Endodermal cell (in vitro differentiated cells): ENCODE measurements around the gene IGSF3. TPM values are rescaled to one million over a fixed set of nuclear protein-coding genes. Genes with fewer than 3 reads are reported as not detected.

ENCODE experiments used
- DNase-seq: peaks from one replicate; pipeline ENCODE4 v3.0.0-alpha.2; 2017
- H3K27ac ChIP-seq: 2 replicates; pipeline ENCODE4 v1.5.1; 2013; ENCODE audit warnings: mild to moderate bottlenecking, low read depth, low read length, moderate library complexity
- H3K27me3 ChIP-seq: 2 replicates; pipeline ENCODE4 v1.6.1; 2013; ENCODE audit warnings: mild to moderate bottlenecking, low read length, moderate library complexity; ENCODE audit not compliant: insufficient read depth, control insufficient read depth, poor library complexity, severe bottlenecking
- H3K36me3 ChIP-seq: 2 replicates; pipeline ENCODE4 v1.7.0; 2013; ENCODE audit warnings: mild to moderate bottlenecking, low read length, moderate library complexity; ENCODE audit not compliant: control insufficient read depth, insufficient read depth
- H3K4me1 ChIP-seq: one replicate; pipeline ENCODE4 v1.7.0; 2013; ENCODE audit warnings: low read length; ENCODE audit not compliant: control insufficient read depth, insufficient read depth
- H3K4me3 ChIP-seq: 2 replicates; pipeline ENCODE4 v1.5.1; 2013; ENCODE audit warnings: mild to moderate bottlenecking, low read length, moderate library complexity
- H3K9ac ChIP-seq: 2 replicates; pipeline ENCODE4 v1.6.1; 2013; ENCODE audit warnings: mild to moderate bottlenecking, low read length, moderate library complexity; ENCODE audit not compliant: poor library complexity, severe bottlenecking; ENCODE audit errors: extremely low read depth
- H3K9me3 ChIP-seq: 2 replicates; pipeline ENCODE4 v1.6.1; 2013; ENCODE audit warnings: mild to moderate bottlenecking, low read length, moderate library complexity; ENCODE audit not compliant: control insufficient read depth
- H3K27ac Mint-ChIP-seq: 2 replicates; pipeline ENCODE4 v1.8.0; 2020; ENCODE audit warnings: mixed read lengths
- H3K27me3 Mint-ChIP-seq: 2 replicates; pipeline ENCODE4 v1.8.0; 2021; ENCODE audit warnings: mild to moderate bottlenecking, mixed read lengths; ENCODE audit not compliant: insufficient read depth
- H3K36me3 Mint-ChIP-seq: 2 replicates; pipeline ENCODE4 v1.8.0; 2020; ENCODE audit warnings: low read depth, mixed read lengths
- H3K4me1 Mint-ChIP-seq: 2 replicates; pipeline ENCODE4 v1.8.0; 2020; ENCODE audit warnings: mixed read lengths
- H3K4me3 Mint-ChIP-seq: 2 replicates; pipeline ENCODE4 v1.8.0; 2020; ENCODE audit warnings: mild to moderate bottlenecking, moderate library complexity, mixed read lengths
- H3K9me3 Mint-ChIP-seq: 2 replicates; pipeline ENCODE4 v1.8.0; 2020; ENCODE audit warnings: mild to moderate bottlenecking, mixed read lengths
- WGBS, 2 experiments: methylation state at CpG; one replicate each; pipeline versions ENCODE4 v1.1.5 to v1.1.7; 2013; ENCODE audit warnings: missing lambda C conversion rate in 2 of 2, mixed read lengths in 1 of 2; ENCODE audit not compliant: insufficient coverage in 1 of 2, insufficient read length in 1 of 2; 5-methylcytosine and 5-hydroxymethylcytosine counted together
- total RNA-seq, 2 donors: library from RNA; stranded (reverse); fragmentation: NEBNext Ultra II Directional in 1 of 2; extraction: Animal tissue kit (Norgen Biotek cat#: 25700) in 1 of 2; gene quantifications; 2 replicates in 1 of 2; 3 replicates in 1 of 2; pipeline ENCODE4 v1.2.1, GENCODE V29; 2021
- TF ChIP-seq, protein P1 (sequence below): fragments of 200-600 bp; sonication (generic); conservative IDR thresholded peaks from 2 replicates; pipeline ENCODE4 v1.5.0; 2021; ENCODE audit warnings: antibody characterized with exemption, mild to moderate bottlenecking

Gene IGSF3
- total RNA-seq, 2 donors from 2014 or later = 35.0 to 36.7 TPM

DNA sequence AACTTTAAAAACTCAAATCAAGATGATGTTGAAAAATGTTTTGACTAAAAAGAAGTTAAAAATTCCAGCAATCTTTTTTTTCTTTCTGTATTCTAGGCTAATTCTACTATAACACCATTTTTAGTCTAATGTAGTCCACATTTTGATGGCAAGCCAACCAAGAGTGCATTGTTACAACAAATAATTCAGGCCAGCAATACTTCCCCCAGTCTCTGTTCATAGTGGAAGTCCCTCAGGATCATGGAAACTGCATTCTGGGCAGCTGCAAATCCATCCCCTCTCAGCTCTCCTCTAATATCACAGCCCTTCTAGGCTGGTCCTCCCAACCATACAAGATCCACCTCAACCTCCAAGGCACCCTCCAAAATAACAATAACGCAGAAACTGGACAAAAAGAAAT, 89.0 kb downstream of the IGSF3 start:
- Histone ChIP-seq H3K9ac (no peak overlapping the region), H3K27ac (no peak overlapping the region), H3K9me3 (no peaks in the 10 kb centered on the region), H3K36me3 (no peaks in the 10 kb centered on the region), H3K27me3 (no peaks in the 10 kb centered on the region), H3K4me3 (no peak overlapping the region), H3K4me1 (peaks cover 7% of the 10 kb centered on the region)
- Mint-ChIP-seq H3K27me3 (no peaks in the 10 kb centered on the region), H3K4me1 (peaks cover 3% of the 10 kb centered on the region), H3K27ac (no peak overlapping the region), H3K9me3 (no peaks in the 10 kb centered on the region), H3K36me3 (peaks cover 16% of the 10 kb centered on the region), H3K4me3 (no peak overlapping the region)
- TF ChIP-seq, protein P1, sequence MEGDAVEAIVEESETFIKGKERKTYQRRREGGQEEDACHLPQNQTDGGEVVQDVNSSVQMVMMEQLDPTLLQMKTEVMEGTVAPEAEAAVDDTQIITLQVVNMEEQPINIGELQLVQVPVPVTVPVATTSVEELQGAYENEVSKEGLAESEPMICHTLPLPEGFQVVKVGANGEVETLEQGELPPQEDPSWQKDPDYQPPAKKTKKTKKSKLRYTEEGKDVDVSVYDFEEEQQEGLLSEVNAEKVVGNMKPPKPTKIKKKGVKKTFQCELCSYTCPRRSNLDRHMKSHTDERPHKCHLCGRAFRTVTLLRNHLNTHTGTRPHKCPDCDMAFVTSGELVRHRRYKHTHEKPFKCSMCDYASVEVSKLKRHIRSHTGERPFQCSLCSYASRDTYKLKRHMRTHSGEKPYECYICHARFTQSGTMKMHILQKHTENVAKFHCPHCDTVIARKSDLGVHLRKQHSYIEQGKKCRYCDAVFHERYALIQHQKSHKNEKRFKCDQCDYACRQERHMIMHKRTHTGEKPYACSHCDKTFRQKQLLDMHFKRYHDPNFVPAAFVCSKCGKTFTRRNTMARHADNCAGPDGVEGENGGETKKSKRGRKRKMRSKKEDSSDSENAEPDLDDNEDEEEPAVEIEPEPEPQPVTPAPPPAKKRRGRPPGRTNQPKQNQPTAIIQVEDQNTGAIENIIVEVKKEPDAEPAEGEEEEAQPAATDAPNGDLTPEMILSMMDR = no peak
- 90% methylated on average over 1 of the region's 1 CpG; no CpG with 5 or more reads in 1 of the 2 experiments for WGBS, 2 experiments
- DNase-seq = no peak

DNA sequence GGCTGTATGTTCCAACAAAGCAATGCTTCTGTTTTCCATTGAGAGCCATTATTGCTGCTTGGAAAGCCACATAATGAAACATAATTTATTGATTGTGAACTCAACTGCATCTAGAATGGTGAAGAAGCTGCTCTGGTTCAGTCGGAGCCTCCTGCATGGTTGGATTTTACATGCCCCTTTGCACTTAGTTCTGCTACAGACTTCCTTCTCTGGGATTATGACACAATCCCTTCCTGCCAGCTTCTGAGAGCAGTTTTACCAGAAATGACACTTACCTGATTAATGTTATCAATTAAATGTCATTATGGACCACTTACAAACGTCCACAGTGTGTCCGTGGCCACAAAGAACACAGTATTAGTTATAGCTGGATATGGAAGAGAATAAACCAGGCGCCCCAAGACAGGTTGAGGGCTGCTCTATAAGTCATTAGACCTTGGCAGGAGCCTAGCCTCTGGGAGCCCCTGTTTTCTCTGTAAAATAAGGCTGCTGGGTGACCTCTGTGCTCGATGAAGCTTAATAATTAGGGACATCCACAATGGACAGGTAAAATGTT, 89.7 kb downstream of the IGSF3 start:
- no peak overlapping the region for H3K27ac ChIP-seq
- no peak for DNase-seq

DNA sequence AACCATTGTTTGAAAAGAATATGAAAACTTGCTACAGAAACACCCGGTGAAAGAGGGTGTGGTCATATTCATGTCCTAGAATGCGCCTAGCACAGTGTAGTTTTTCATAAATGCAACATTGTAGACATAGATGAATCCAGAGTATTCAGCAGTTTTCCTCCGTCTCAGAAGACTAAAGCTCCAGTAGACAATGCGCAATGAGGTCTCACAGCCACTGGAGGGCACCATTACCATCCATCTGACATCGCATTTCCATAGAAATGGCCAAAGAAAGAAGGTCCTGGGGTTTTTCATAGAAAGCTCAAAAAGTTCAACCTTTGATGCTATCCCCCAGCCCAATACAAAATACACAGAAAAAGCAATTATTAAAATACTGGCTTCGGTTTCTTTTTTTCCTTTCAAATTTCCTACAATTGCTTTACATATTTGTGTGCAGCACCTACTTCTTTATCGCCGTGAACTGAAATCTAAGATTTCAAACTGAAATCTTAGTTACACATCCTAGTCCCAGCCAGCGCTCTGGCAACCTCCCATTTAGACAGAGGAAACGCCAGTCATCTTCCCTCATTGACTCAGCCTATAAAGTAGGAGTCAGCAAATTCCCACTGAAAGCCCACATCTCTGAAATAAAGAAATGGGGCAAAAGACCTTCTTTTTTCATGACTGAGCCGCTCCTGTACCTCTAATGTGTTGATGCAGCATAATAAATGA, 92.8 kb downstream of the IGSF3 start:
- Mint-ChIP-seq H3K36me3 (peaks cover 14% of the 10 kb centered on the region), H3K27me3 (peaks cover 12% of the 10 kb centered on the region), H3K4me3 (no peak overlapping the region), H3K9me3 (no peaks in the 10 kb centered on the region), H3K27ac (no peak overlapping the region), H3K4me1 (peaks cover 16% of the 10 kb centered on the region)
- Histone ChIP-seq H3K27ac (no peak overlapping the region), H3K4me1 (peaks cover 7% of the 10 kb centered on the region), H3K9me3 (no peaks in the 10 kb centered on the region), H3K4me3 (no peak overlapping the region), H3K27me3 (peaks cover 13% of the 10 kb centered on the region), H3K9ac (no peak overlapping the region), H3K36me3 (no peaks in the 10 kb centered on the region)
- TF ChIP-seq, protein P1 = peak; percentile 91
- peak; percentile 80 for DNase-seq
- WGBS, 2 experiments = 46 to 51% methylated on average over 9 to 11 of the region's 11 CpGs

More for the DNA sequence above, 89.7 kb downstream of the IGSF3 start:
- TF ChIP-seq, protein P1 = no peak
- H3K4me3 ChIP-seq = no peak overlapping the region
- H3K4me1 ChIP-seq = peaks cover 7% of the 10 kb centered on the region
- no peak overlapping the region for H3K4me3 Mint-ChIP-seq
- peaks cover 14% of the 10 kb centered on the region for H3K36me3 Mint-ChIP-seq
- no peaks in the 10 kb centered on the region for H3K36me3 ChIP-seq
- no peaks in the 10 kb centered on the region for H3K9me3 ChIP-seq
- no peak overlapping the region for H3K27ac Mint-ChIP-seq
- H3K9me3 Mint-ChIP-seq = no peaks in the 10 kb centered on the region
- no peaks in the 10 kb centered on the region for H3K27me3 ChIP-seq
- no peak overlapping the region for H3K9ac ChIP-seq
- H3K27me3 Mint-ChIP-seq = no peaks in the 10 kb centered on the region
- 91 to 95% methylated on average over 4 to 5 of the region's 5 CpGs for WGBS, 2 experiments
- H3K4me1 Mint-ChIP-seq = peaks cover 3% of the 10 kb centered on the region
